Testis (tissue), 2 donors: Measurements from ENCODE around the gene SDSL.

Source experiments
- CTCF ChIP-seq, 3 experiments: fragments of 450-650 bp in 2 of 3; fragments of 200-600 bp in 1 of 3; sonication (generic) in 1 of 3; IDR thresholded peaks; one replicate each; pipeline ENCODE4 v1.5.1; 2016 to 2019; ENCODE audit warnings: antibody characterized with exemption in 3 of 3, mild to moderate bottlenecking in 2 of 3, moderate library complexity in 1 of 3
- POLR2A ChIP-seq: fragments of 450-650 bp; IDR thresholded peaks from one replicate; pipeline ENCODE4 v1.6.1; 2017; ENCODE audit warnings: antibody characterized with exemption, mild to moderate bottlenecking, moderate library complexity

GRCh38 chr12:113467142-113467501, 44.9 kb downstream of the SDSL start:
- TF ChIP-seq POLR2A (no peak), CTCF (IDR thresholded peaks at IDR 0.05) (no peak)
